Activated CD4-positive, alpha-beta memory T cell treated with anti-CD3 and anti-CD28 coated beads for 36 hours (primary cell): ENCODE measurements around the gene FBXO34. TPM values are rescaled to one million over a fixed set of nuclear protein-coding genes. Genes with fewer than 3 reads are reported as not detected.
A peak's percentile ranks its signal among the peaks of the same experiment; 100 is the strongest.
"Not testable (repeated sequence)": the region's sequence is repeated elsewhere in the genome, so short reads cannot be mapped to it uniquely, and the experiment has no call there.

Experiments used
- CTCF ChIA-PET: fragments of 350-600 bp; sonication (Branson Sonifier 250); formaldehyde crosslinking; loops from one replicate; lab custom pipeline; 2021; ENCODE audit warnings: antibody characterized with exemption, inconsistent platforms; lab: Charles Lee
- POLR2A ChIA-PET: fragments of 350-600 bp; sonication (Branson Sonifier 250); formaldehyde crosslinking; loops from one replicate; lab custom pipeline; 2021; ENCODE audit warnings: antibody characterized with exemption; lab: Charles Lee
- DNase-seq: peaks from one replicate; pipeline ENCODE4 v3.0.0-alpha.2; 2020
- H3K27ac Mint-ChIP-seq: one replicate; pipeline ENCODE4 v1.8.0; 2021; ENCODE audit warnings: mixed read lengths
- H3K27me3 Mint-ChIP-seq: one replicate; pipeline ENCODE4 v1.8.0; 2021; ENCODE audit warnings: mixed read lengths
- H3K36me3 Mint-ChIP-seq: one replicate; pipeline ENCODE4 v1.8.0; 2021; ENCODE audit warnings: mixed read lengths
- H3K4me1 Mint-ChIP-seq: one replicate; pipeline ENCODE4 v1.8.0; 2021; ENCODE audit warnings: low read depth, mixed read lengths
- H3K4me3 Mint-ChIP-seq: one replicate; pipeline ENCODE4 v1.8.0; 2021; ENCODE audit warnings: mild to moderate bottlenecking, mixed read lengths
- H3K9me3 Mint-ChIP-seq: one replicate; pipeline ENCODE4 v1.8.0; 2021; ENCODE audit warnings: mixed read lengths
- intact Hi-C: fragments of 100-400 bp; cut with micrococcal nuclease; formaldehyde crosslinking; loops from one replicate; pipeline ENCODE4 v1.15.1; 2023
- total RNA-seq, 2 experiments: library from RNA; stranded (reverse); gene quantifications; one replicate each; pipeline ENCODE4 v1.2.3, GENCODE V29; 2021

FBXO34 gene
- total RNA-seq, 2 experiments from 2014 or later = 19.8 to 22.0 TPM

DNA sequence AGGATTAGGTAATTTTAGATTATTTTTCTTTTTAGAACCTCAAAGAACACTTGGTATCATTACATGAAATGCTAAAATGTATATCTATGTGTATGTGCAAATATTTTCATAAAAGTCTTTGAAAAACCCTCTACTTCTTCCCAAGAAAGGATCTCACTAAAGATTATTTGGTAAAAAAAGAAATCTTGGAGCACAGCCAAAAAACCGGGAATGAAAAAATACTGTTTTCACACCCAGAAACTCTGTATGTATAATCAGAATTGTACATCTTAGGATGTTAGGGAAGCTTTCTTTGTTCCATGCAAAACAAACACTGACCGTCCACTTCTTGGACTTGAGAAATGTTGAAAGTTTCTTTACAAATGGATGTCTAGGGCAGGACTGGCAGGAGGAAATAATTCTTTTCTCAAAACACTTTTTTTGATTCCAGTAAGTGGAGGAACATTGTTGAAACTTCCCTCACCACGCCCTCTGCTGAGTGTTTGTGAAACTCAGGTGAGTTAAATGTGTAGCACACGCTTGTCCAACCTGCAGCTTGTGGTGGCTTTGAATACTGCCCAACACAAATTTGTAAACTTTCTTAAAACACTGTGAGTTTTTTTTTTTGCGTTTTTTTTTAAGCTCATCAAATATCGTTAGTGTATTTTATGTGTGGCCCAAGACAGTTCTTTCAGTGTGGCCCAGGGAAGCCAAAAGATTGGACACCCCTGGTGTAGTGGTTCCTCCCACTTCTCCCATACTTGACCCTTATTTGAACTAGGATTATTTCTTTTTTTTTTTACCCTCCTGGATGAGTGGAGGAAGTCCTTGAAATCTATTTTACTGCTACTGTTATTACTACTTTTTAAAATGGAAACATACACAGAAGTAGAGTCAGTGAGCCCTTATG lies 26.6 kb downstream of the FBXO34 start:
- H3K27ac Mint-ChIP-seq = no peak overlapping the region
- ChIA-PET POLR2A (no interaction called here), CTCF (interaction anchor here (0.6 to 0.9 kb wide), 2 partner anchors 27 to 65 kb away, joined by 3 read pairs; no protein-coding TSS in a partner anchor)
- peaks cover 69% of the 10 kb centered on the region for H3K4me1 Mint-ChIP-seq
- intact Hi-C loops = loop anchor here (2.0 kb wide), 1 partner anchor 57 kb away; no protein-coding TSS in a partner anchor
- no peak overlapping the region for H3K4me3 Mint-ChIP-seq
- peak; percentile 69 for DNase-seq
- peaks cover 12% of the 10 kb centered on the region for H3K36me3 Mint-ChIP-seq
- H3K9me3 Mint-ChIP-seq = no peaks in the 10 kb centered on the region
- no peaks in the 10 kb centered on the region for H3K27me3 Mint-ChIP-seq

DNA sequence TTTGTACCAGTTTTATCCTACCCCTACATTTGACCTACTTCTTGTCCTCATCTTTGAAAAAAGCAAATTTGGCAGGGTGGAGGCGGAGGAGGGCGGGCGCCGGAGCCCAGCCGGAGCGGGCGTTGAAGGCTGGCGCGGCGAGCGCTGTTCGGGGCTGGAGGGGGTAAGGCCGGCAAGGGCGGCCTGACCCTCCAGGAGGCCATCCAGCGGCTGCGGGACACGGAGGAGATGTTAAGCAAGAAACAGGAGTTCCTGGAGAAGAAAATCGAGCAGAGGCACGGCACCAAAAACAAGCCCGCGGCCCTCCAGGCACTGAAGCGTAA lies 27.2 kb downstream of the FBXO34 start:
- intact Hi-C loops = loop anchor here (2.0 kb wide), 1 partner anchor 56 kb away; no protein-coding TSS in a partner anchor
- no peak overlapping the region for H3K27ac Mint-ChIP-seq
- H3K27me3 Mint-ChIP-seq = no peaks in the 10 kb centered on the region
- no peak overlapping the region for H3K4me3 Mint-ChIP-seq
- H3K9me3 Mint-ChIP-seq = no peaks in the 10 kb centered on the region
- DNase-seq = no peak
- peaks cover 12% of the 10 kb centered on the region for H3K36me3 Mint-ChIP-seq
- peaks cover 72% of the 10 kb centered on the region for H3K4me1 Mint-ChIP-seq
- ChIA-PET POLR2A (no interaction called here), CTCF (interaction anchor here (0.9 kb wide), 1 partner anchor 28 kb away, joined by 3 read pairs; no protein-coding TSS in a partner anchor)

GRCh38 chr14:55301437-55302121 lies 30.4 kb downstream of the FBXO34 start:
- intact Hi-C loops = loop anchor here (2.0 kb wide), 2 partner anchors 13 to 29 kb away; no protein-coding TSS in a partner anchor
- H3K4me3 Mint-ChIP-seq = no peak overlapping the region
- peak; percentile 21 for DNase-seq

DNA sequence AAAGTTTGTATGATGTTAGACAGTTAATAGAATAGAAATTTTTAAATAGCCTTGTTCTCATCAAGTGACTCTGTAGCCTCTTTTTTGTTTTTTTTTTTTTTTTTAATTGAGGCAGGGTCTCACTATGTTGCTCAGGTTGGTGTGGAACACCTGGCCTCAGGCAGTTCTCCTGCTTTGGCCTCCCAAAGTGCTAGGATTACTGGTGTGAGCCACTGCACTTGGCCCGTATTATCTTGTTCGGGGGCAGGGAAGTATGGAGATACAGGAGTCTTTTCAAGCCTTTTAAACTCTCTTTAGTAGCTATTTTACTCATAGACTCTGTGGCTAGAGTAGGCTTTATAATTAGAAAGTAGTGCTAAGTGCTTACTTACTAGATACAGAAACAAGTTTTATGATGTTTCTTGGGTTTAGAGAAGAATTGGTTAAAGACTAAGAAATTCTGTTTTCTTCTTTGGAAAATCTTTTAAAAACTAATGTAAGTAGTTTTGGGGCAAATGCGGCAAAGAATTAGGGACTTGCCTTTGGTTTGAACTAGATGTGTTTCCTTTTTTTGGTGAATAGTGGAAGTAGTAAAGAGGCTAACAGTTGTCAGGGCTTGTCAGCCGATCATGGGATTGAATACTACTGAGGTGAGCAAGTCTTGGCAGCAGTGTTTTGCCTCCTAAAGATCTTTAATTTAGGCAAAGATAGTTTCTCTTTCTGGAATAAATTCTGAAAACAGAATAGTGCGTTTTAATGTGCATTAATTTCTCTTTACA lies 31.3 kb downstream of the FBXO34 start:
- Mint-ChIP-seq H3K4me1 (peaks cover 67% of the 10 kb centered on the region), H3K27ac (peak overlapping the region; percentile 15), H3K36me3 (peaks cover 12% of the 10 kb centered on the region), H3K9me3 (no peaks in the 10 kb centered on the region), H3K4me3 (no peak overlapping the region), H3K27me3 (no peaks in the 10 kb centered on the region)
- intact Hi-C loops = loop anchor here (2.0 kb wide), 1 partner anchor 14 kb away; no protein-coding TSS in a partner anchor
- DNase-seq = no peak
- POLR2A ChIA-PET = no interaction called here
- CTCF ChIA-PET = interaction anchor here (0.5 to 2.5 kb wide), 4 partner anchors 32 to 92 kb away, joined by 3 to 8 read pairs (median 4); no protein-coding TSS in a partner anchor

More at GRCh38 chr14:55301437-55302121, 30.4 kb downstream of the FBXO34 start:
- POLR2A ChIA-PET = no interaction called here
- peaks cover 69% of the 10 kb centered on the region for H3K4me1 Mint-ChIP-seq
- CTCF ChIA-PET = interaction anchor here (1.7 kb wide), 1 partner anchor 31 kb away, joined by 5 read pairs; no protein-coding TSS in a partner anchor
- H3K27ac Mint-ChIP-seq = peak overlapping the region; percentile 1
- H3K27me3 Mint-ChIP-seq = no peaks in the 10 kb centered on the region
- H3K9me3 Mint-ChIP-seq = no peaks in the 10 kb centered on the region
- H3K36me3 Mint-ChIP-seq = peaks cover 12% of the 10 kb centered on the region

GRCh38 chr14:55303125-55303499 lies 31.9 kb downstream of the FBXO34 start:
- ChIA-PET POLR2A (no interaction called here), CTCF (interaction anchor here (0.5 to 2.5 kb wide), 4 partner anchors 33 to 92 kb away, joined by 3 to 8 read pairs (median 4); no protein-coding TSS in a partner anchor)
- H3K4me3 Mint-ChIP-seq = no peak overlapping the region
- H3K36me3 Mint-ChIP-seq = peaks cover 10% of the 10 kb centered on the region
- peak overlapping the region; percentile 15 for H3K27ac Mint-ChIP-seq
- no peak for DNase-seq
- H3K4me1 Mint-ChIP-seq = peaks cover 61% of the 10 kb centered on the region
- H3K9me3 Mint-ChIP-seq = no peaks in the 10 kb centered on the region
- no peaks in the 10 kb centered on the region for H3K27me3 Mint-ChIP-seq
- intact Hi-C loops = loop anchor here (2.0 kb wide), 1 partner anchor 14 kb away; no protein-coding TSS in a partner anchor

GRCh38 chr14:55303691-55304145 lies 32.5 kb downstream of the FBXO34 start:
- H3K4me3 Mint-ChIP-seq = no peak overlapping the region

GRCh38 chr14:55306938-55307589 lies 35.8 kb downstream of the FBXO34 start:
- Mint-ChIP-seq H3K9me3 (peaks cover 10% of the 10 kb centered on the region), H3K4me3 (no peak overlapping the region), H3K4me1 (peaks cover 42% of the 10 kb centered on the region), H3K36me3 (peaks cover 19% of the 10 kb centered on the region), H3K27ac (no peak overlapping the region), H3K27me3 (no peaks in the 10 kb centered on the region)
- CTCF ChIA-PET = interaction anchor here (3.2 kb wide), 1 partner anchor 47 kb away, joined by 13 read pairs; no protein-coding TSS in a partner anchor
- intact Hi-C loops = loop anchor here (5.0 kb wide), 1 partner anchor 35 kb away; the partner anchor contains the start of gene FBXO34
- DNase-seq = no peak
- POLR2A ChIA-PET = no interaction called here

More at GRCh38 chr14:55303691-55304145, 32.5 kb downstream of the FBXO34 start:
- H3K36me3 Mint-ChIP-seq = peaks cover 9% of the 10 kb centered on the region
- POLR2A ChIA-PET = no interaction called here
- CTCF ChIA-PET = interaction anchor here (0.8 to 2.5 kb wide), 6 partner anchors 27 to 93 kb away, joined by 3 to 8 read pairs (median 3); no protein-coding TSS in a partner anchor
- no peak for DNase-seq
- H3K27me3 Mint-ChIP-seq = no peaks in the 10 kb centered on the region
- peak overlapping the region; percentile 54 for H3K27ac Mint-ChIP-seq
- intact Hi-C loops = loop anchor here (2.0 kb wide), 1 partner anchor 15 kb away; no protein-coding TSS in a partner anchor
- no peaks in the 10 kb centered on the region for H3K9me3 Mint-ChIP-seq
- peaks cover 61% of the 10 kb centered on the region for H3K4me1 Mint-ChIP-seq

DNA sequence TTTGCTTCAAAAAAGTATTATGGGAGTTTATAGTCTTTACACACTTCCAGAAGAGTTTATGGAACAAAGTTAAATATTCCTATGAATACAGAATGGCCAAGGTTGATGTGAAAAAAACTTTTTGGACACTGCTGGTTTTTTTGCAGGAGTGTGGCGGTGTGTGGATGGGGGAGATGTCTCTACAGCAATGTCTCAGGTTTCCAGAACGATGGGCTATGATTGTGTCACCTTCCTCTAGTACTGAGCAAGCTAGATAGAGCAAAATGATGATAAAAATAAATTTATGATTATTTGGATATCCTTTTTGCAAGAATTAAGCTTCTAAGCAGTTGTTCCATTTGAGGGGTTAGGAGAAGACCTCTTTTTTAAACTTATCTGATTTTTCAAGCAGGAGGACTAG lies 37.9 kb downstream of the FBXO34 start:
- Mint-ChIP-seq H3K9me3 (peaks cover 28% of the 10 kb centered on the region), H3K4me3 (no peak overlapping the region), H3K27ac (no peak overlapping the region), H3K27me3 (no peaks in the 10 kb centered on the region), H3K4me1 (peaks cover 35% of the 10 kb centered on the region), H3K36me3 (peaks cover 37% of the 10 kb centered on the region)
- CTCF ChIA-PET = interaction anchor here (1.0 to 3.2 kb wide), 2 partner anchors 45 to 107 kb away, joined by 3 to 13 read pairs; no protein-coding TSS in a partner anchor
- POLR2A ChIA-PET = interaction anchor here (0.6 kb wide), 1 partner anchor 37 kb away, joined by 4 read pairs; no protein-coding TSS in a partner anchor
- no peak for DNase-seq
- intact Hi-C loops = loop anchor here (5.0 kb wide), 1 partner anchor 37 kb away; the partner anchor contains the start of gene FBXO34

DNA sequence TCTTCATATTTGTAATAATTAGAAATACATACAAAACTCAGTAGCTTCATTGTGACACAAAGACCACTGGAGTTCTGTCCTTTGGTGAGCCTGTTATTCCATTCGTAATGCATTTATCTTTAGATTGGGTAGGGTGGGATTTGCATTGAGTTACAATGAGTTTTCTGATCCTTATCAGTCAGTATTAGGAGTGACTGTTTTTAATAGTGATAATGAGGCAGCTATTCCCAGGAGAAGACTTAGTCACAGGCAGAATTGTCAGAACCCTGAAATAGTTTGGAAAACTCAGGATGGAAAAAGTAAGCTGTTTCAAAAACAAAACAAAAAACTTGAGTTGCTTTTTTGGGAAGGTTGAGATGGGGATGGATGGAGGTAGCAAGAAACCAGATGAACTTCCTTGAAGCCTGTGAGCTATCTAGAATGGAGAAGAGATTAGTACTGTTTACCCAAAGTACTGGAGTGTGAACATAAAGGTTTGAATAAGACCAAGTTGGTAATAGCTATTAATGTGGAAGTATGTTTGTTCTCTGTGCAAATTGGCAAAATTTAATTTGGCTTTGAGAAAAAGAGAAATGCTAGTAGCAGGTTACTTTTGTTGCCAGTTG lies 38.6 kb downstream of the FBXO34 start:
- intact Hi-C loops = loop anchor here (5.0 kb wide), 1 partner anchor 38 kb away; the partner anchor contains the start of gene FBXO34
- peaks cover 39% of the 10 kb centered on the region for H3K36me3 Mint-ChIP-seq
- CTCF ChIA-PET = interaction anchor here (1.0 kb wide), 2 partner anchors 38 to 107 kb away, joined by 3 read pairs; no protein-coding TSS in a partner anchor

DNA sequence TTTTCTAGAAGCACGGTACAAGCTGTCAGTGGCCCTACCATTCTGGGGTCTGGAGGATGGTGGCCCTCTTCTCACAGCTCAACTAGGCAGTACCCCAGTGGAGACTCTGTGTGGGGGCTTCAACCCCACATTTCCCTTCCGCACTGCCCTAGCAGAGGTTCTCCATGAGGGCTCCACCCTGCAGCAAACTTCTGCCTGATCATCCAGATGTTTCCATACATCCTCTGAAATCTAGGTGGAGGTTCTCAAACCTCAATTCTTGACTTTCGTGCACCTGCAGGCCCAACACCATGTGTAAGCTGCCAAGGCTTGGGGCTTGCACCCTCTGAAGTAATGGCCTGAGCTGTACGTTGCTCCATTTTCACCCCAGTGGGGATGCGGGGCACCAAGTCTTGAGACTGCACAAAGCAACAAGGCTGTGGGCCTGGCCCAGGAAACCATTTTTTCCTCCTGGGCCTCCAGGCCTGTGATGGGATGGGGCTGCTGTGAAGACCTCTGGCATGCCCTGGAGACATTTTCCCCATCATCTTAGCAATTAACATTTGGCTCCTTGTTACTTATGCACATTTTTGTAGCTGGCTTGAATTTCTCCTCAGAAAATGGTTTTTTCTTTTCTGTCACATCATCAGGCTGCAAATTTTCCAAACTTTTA lies 41.3 kb downstream of the FBXO34 start:
- H3K4me3 Mint-ChIP-seq, CTCF ChIA-PET, intact Hi-C loops, H3K27ac Mint-ChIP-seq, DNase-seq, H3K27me3 Mint-ChIP-seq: not testable (repeated sequence)
- POLR2A ChIA-PET = interaction anchor here (0.6 kb wide), 1 partner anchor 241 kb away, joined by 7 read pairs; no protein-coding TSS in a partner anchor
- Mint-ChIP-seq H3K9me3 (peaks cover 39% of the 10 kb centered on the region), H3K36me3 (peaks cover 51% of the 10 kb centered on the region), H3K4me1 (peaks cover 32% of the 10 kb centered on the region)

More for the DNA sequence above, 38.6 kb downstream of the FBXO34 start:
- DNase-seq = no peak
- H3K27ac Mint-ChIP-seq = no peak overlapping the region
- peaks cover 38% of the 10 kb centered on the region for H3K4me1 Mint-ChIP-seq
- peaks cover 31% of the 10 kb centered on the region for H3K9me3 Mint-ChIP-seq
- no peaks in the 10 kb centered on the region for H3K27me3 Mint-ChIP-seq
- H3K4me3 Mint-ChIP-seq = no peak overlapping the region
- POLR2A ChIA-PET = interaction anchor here (0.6 kb wide), 1 partner anchor 38 kb away, joined by 4 read pairs; no protein-coding TSS in a partner anchor
